Measurements from ENCODE around the gene RAB9A. TPM values are rescaled to one million over a fixed set of nuclear protein-coding genes. Genes with fewer than 3 reads are reported as not detected.

Gene RAB9A
- total RNA-seq, 2 experiments from 2014 or later = 11.7 to 14.1 TPM

DNA sequence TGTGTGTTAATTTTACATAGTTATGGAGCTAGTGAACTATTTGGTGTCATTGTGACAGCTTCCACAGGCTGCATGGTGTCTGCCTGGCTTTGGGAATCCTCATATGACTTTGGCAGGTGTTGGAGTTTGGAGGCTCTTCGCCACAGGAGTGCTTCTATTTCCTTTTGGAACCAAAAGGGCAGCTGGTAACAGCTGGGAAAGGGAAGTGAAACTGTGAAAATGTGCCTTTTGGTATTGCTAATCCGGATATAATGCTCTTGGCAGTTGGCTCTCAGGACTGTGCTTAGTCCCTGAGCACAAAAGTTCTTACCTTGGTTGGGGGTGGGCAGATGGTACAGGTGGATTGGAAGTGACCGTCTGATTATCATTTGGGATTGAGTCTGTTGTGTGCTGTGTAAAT is 63.7 kb downstream of the RAB9A start:
- Histone ChIP-seq H4K20me1 (ENCODE audit: insufficient read depth, low read length) (no peaks in the 10 kb centered on the region), H3K79me2 (ENCODE audit: insufficient read depth, low read depth, low read length) (peaks cover 43% of the 10 kb centered on the region; the same call in 1 of the 2 replicates), H3K27ac (ENCODE audit: low read depth, low read length, poor library complexity, severe bottlenecking) (peak overlapping the region; percentile 87), H3K4me3 (ENCODE audit: low read depth, low read length, poor library complexity, severe bottlenecking) (peak overlapping the region; percentile 34), H3K4me1 (ENCODE audit: insufficient read depth, low read length, poor library complexity, severe bottlenecking) (peaks cover 75% of the 10 kb centered on the region), H3K9me3 (ENCODE audit: low read length) (no peaks in the 10 kb centered on the region), H3K36me3 (ENCODE audit: insufficient read depth, low read length) (peaks cover 96% of the 10 kb centered on the region), H3K9me2 (ENCODE audit: insufficient read depth, low read length) (no peaks in the 10 kb centered on the region), H2AFZ (ENCODE audit: low read length) (no peak overlapping the region), H3K4me2 (ENCODE audit: low read length) (peak overlapping the region; percentile 65)
- TF ChIP-seq EZH2phosphoT487 (IDR thresholded peaks at IDR 0.05; ENCODE audit: borderline replicate concordance, low read depth, low read length) = no peak
- TF ChIP-seq, protein P1, sequence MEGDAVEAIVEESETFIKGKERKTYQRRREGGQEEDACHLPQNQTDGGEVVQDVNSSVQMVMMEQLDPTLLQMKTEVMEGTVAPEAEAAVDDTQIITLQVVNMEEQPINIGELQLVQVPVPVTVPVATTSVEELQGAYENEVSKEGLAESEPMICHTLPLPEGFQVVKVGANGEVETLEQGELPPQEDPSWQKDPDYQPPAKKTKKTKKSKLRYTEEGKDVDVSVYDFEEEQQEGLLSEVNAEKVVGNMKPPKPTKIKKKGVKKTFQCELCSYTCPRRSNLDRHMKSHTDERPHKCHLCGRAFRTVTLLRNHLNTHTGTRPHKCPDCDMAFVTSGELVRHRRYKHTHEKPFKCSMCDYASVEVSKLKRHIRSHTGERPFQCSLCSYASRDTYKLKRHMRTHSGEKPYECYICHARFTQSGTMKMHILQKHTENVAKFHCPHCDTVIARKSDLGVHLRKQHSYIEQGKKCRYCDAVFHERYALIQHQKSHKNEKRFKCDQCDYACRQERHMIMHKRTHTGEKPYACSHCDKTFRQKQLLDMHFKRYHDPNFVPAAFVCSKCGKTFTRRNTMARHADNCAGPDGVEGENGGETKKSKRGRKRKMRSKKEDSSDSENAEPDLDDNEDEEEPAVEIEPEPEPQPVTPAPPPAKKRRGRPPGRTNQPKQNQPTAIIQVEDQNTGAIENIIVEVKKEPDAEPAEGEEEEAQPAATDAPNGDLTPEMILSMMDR (conservative IDR thresholded peaks at IDR 0.05; ENCODE audit: low read length) = no peak
- DNase-seq (ENCODE audit: low spot score) = peak; percentile 78
- intact Hi-C loops (cut with micrococcal nuclease; ENCODE audit: unreplicated experiment) = loop anchor here (10.0 kb wide), 2 partner anchors 248 to 1122 kb away; partner anchors contain the start of genes FANCB and MOSPD2
- ChIA-PET CTCF (ENCODE audit: unreplicated experiment) (no interaction called here), POLR2A (interaction anchor here (0.6 to 6.3 kb wide), 5 partner anchors 11 to 81 kb away, joined by 3 to 52 read pairs (median 4); partner anchors contain the start of genes OFD1 and TRAPPC2)
- BruUV-seq (replicated peaks) = no TSS peak

DNA sequence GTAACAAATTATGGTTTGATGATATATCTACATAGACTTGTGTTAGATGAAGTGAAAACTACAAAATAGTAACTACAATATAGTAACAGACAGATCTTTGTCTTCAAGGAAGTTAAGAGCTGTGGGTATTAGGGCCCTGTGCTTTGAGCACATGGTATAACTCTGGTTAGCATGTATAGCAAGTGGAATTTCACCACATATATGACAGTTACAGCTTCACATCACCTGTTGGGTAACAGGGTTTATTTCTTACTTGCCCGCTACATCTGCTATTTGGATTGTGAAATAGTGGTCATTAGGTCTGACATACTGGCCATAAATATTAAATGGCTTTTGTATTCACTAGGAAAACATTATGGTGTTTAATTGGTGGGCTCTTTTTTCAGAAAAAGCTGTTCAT is 65.8 kb downstream of the RAB9A start:
- no peaks in the 10 kb centered on the region for H3K9me3 ChIP-seq (ENCODE audit: low read length)
- H4K20me1 ChIP-seq (ENCODE audit: insufficient read depth, low read length) = no peaks in the 10 kb centered on the region
- ChIA-PET CTCF (ENCODE audit: unreplicated experiment) (no interaction called here), POLR2A (interaction anchor here (0.5 to 6.3 kb wide), 8 partner anchors 10 to 801 kb away, joined by 3 to 52 read pairs (median 4); partner anchors contain the start of genes OFD1 and TRAPPC2)
- H3K4me1 ChIP-seq (ENCODE audit: insufficient read depth, low read length, poor library complexity, severe bottlenecking) = peaks cover 92% of the 10 kb centered on the region
- H3K27ac ChIP-seq (ENCODE audit: low read depth, low read length, poor library complexity, severe bottlenecking) = peak overlapping the region; percentile 73
- H2AFZ ChIP-seq (ENCODE audit: low read length) = no peak overlapping the region
- BruUV-seq (replicated peaks) = no TSS peak
- H3K36me3 ChIP-seq (ENCODE audit: insufficient read depth, low read length) = peaks cover 89% of the 10 kb centered on the region
- H3K4me3 ChIP-seq (ENCODE audit: low read depth, low read length, poor library complexity, severe bottlenecking) = peak overlapping the region; percentile 16
- no peaks in the 10 kb centered on the region for H3K9me2 ChIP-seq (ENCODE audit: insufficient read depth, low read length)
- no peak for TF ChIP-seq EZH2phosphoT487 (IDR thresholded peaks at IDR 0.05; ENCODE audit: borderline replicate concordance, low read depth, low read length)
- TF ChIP-seq, protein P1 (conservative IDR thresholded peaks at IDR 0.05; ENCODE audit: low read length) = no peak
- no peak for DNase-seq (ENCODE audit: low spot score)
- intact Hi-C loops (cut with micrococcal nuclease; ENCODE audit: unreplicated experiment) = loop anchor here (10.0 kb wide), 2 partner anchors 250 to 1120 kb away; partner anchors contain the start of genes FANCB and MOSPD2
- H3K4me2 ChIP-seq (ENCODE audit: low read length) = peak overlapping the region; percentile 55
- peaks cover 44% of the 10 kb centered on the region; the same call in 1 of the 2 replicates for H3K79me2 ChIP-seq (ENCODE audit: insufficient read depth, low read depth, low read length)

DNA sequence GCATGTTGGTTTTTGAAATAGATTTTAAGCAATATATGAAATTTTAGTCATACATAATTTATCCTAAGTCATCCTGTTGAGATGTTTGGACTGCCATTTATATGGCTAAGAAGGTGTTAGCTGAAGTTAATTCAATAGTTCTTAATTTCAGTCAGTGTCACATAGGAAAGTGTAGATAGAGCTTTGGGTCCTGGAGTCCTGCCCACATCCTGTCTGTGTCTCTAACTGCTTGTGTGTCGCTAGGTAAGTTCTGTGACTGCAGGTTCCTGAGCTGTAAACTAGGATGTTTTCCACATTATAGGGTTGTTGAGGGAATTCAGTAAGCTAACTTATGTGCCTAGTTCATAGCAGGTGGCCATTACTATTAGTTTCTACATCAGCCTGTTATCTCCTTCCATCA is 66.3 kb downstream of the RAB9A start:
- TF ChIP-seq, protein P1 (conservative IDR thresholded peaks at IDR 0.05; ENCODE audit: low read length) = no peak
- no peak for TF ChIP-seq EZH2phosphoT487 (IDR thresholded peaks at IDR 0.05; ENCODE audit: borderline replicate concordance, low read depth, low read length)
- H3K9me2 ChIP-seq (ENCODE audit: insufficient read depth, low read length) = no peaks in the 10 kb centered on the region
- peak overlapping the region; percentile 73 for H3K27ac ChIP-seq (ENCODE audit: low read depth, low read length, poor library complexity, severe bottlenecking)
- peak overlapping the region; percentile 16 for H3K4me3 ChIP-seq (ENCODE audit: low read depth, low read length, poor library complexity, severe bottlenecking)
- peak overlapping the region; percentile 55 for H3K4me2 ChIP-seq (ENCODE audit: low read length)
- peak; percentile 47 for DNase-seq (ENCODE audit: low spot score)
- POLR2A ChIA-PET = interaction anchor here (0.6 to 6.3 kb wide), 8 partner anchors 9 to 802 kb away, joined by 3 to 52 read pairs (median 4); partner anchors contain the start of genes GEMIN8, OFD1 and TRAPPC2
- no peaks in the 10 kb centered on the region for H4K20me1 ChIP-seq (ENCODE audit: insufficient read depth, low read length)
- no TSS peak for BruUV-seq (replicated peaks)
- H3K4me1 ChIP-seq (ENCODE audit: insufficient read depth, low read length, poor library complexity, severe bottlenecking) = peaks cover 92% of the 10 kb centered on the region
- no peaks in the 10 kb centered on the region for H3K9me3 ChIP-seq (ENCODE audit: low read length)
- peaks cover 89% of the 10 kb centered on the region for H3K36me3 ChIP-seq (ENCODE audit: insufficient read depth, low read length)
- CTCF ChIA-PET (ENCODE audit: unreplicated experiment) = no interaction called here
- intact Hi-C loops (cut with micrococcal nuclease; ENCODE audit: unreplicated experiment) = loop anchor here (10.0 kb wide), 2 partner anchors 250 to 1120 kb away; partner anchors contain the start of genes FANCB and MOSPD2
- peaks cover 44% of the 10 kb centered on the region; the same call in 1 of the 2 replicates for H3K79me2 ChIP-seq (ENCODE audit: insufficient read depth, low read depth, low read length)
- H2AFZ ChIP-seq (ENCODE audit: low read length) = no peak overlapping the region

Data from OCI-LY7 (cell line).